BLaER1 treated with 17β-estradiol and CSF1 and Interleukin-3, amounts not matched to agents 10 nM and 100 nM (cell line): ENCODE data around the gene CNTN2.

ENCODE experiments used
- H3K27ac ChIP-seq, 11 experiments: shearing (Covaris generic); formaldehyde crosslinking; 2 replicates each; pipeline ENCODE4 v1.8.1; 2022
- H3K27me3 ChIP-seq, 11 experiments: shearing (Covaris generic); formaldehyde crosslinking; 2 replicates each; pipeline ENCODE4 v1.8.1; 2022
- H3K36me3 ChIP-seq, 11 experiments: shearing (Covaris generic); formaldehyde crosslinking; 2 replicates each; pipeline ENCODE4 v1.8.1; 2022
- H3K4me1 ChIP-seq, 10 experiments: shearing (Covaris generic); formaldehyde crosslinking; 2 replicates each; pipeline ENCODE4 v1.8.1; 2022
- H3K4me2 ChIP-seq, 11 experiments: shearing (Covaris generic); formaldehyde crosslinking; 2 replicates each; pipeline ENCODE4 v1.8.1; 2022
- H3K4me3 ChIP-seq, 10 experiments: shearing (Covaris generic); formaldehyde crosslinking; 2 replicates each; pipeline ENCODE4 v1.8.1; 2022
- H3K9ac ChIP-seq, 11 experiments: shearing (Covaris generic); formaldehyde crosslinking; 2 replicates each; pipeline ENCODE4 v1.8.1; 2022
- H3K9me3 ChIP-seq, 11 experiments: shearing (Covaris generic); formaldehyde crosslinking; replicated peaks in 1 of 11; 2 replicates each; pipeline ENCODE4 v1.8.1; 2022
- H4K20me1 ChIP-seq, 11 experiments: shearing (Covaris generic); formaldehyde crosslinking; 2 replicates each; pipeline ENCODE4 v1.8.1; 2022
- Cebpa-rat ChIP-seq, 11 experiments: shearing (Covaris generic); IDR thresholded peaks; 2 replicates each; pipeline ENCODE4 v1.8.1; 2022

Gene CNTN2

GRCh38 chr1:205062319-205062718 is 19.3 kb downstream of the CNTN2 start:
- no peaks in the 10 kb centered on the region; a peak in 2 of 22 replicates for H4K20me1 ChIP-seq
- no peaks in the 10 kb centered on the region for H3K27me3 ChIP-seq
- H3K9ac ChIP-seq = 0 out of 22 replicates have a peak overlapping the region, but pooled peaks of 1 of the 11 experiments have one; percentile 9
- no peaks in the 10 kb centered on the region for H3K9me3 ChIP-seq
- no peak for TF ChIP-seq Cebpa-rat (IDR thresholded peaks at IDR 0.05)
- H3K4me3 ChIP-seq = no peak overlapping the region
- H3K4me2 ChIP-seq = no peak overlapping the region
- H3K36me3 ChIP-seq = no peaks in the 10 kb centered on the region
- no peak overlapping the region for H3K27ac ChIP-seq
- H3K4me1 ChIP-seq = peaks cover 0 to 11% (median 6%) of the 10 kb centered on the region in 10 experiments; a peak in 12 of 20 replicates

DNA sequence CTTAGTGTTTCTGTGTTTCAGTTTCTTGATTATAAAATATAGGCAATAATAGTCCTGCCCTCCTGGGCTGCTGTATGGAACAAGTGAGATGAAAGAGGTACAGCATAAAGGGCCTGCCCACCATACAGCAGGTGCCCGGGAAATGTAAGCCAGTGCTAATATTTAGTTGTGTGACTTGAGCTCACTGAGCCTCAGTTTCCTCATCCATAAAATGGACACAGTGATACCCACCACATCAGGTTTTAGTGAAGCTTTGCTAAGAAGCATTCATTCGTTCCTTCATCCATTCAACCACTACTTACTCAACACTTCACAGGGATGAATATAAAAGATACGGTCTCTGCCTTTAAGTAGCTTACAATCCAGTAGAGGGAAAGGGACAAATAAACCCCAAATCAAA is 19.9 kb downstream of the CNTN2 start:
- H3K4me1 ChIP-seq = peaks cover 0 to 11% (median 6%) of the 10 kb centered on the region in 10 experiments; a peak in 12 of 20 replicates
- H3K9me3 ChIP-seq = no peaks in the 10 kb centered on the region
- no peak overlapping the region for H3K4me2 ChIP-seq
- no peaks in the 10 kb centered on the region for H3K36me3 ChIP-seq
- H3K27me3 ChIP-seq = no peaks in the 10 kb centered on the region
- H3K4me3 ChIP-seq = no peak overlapping the region
- no peak overlapping the region for H3K27ac ChIP-seq
- H3K9ac ChIP-seq = no peak overlapping the region
- TF ChIP-seq Cebpa-rat (IDR thresholded peaks at IDR 0.05) = no peak
- no peaks in the 10 kb centered on the region; a peak in 2 of 22 replicates for H4K20me1 ChIP-seq

GRCh38 chr1:205064301-205064700 is 21.3 kb downstream of the CNTN2 start:
- Histone ChIP-seq H3K9me3 (no peaks in the 10 kb centered on the region), H3K27ac (no peak overlapping the region), H3K36me3 (no peaks in the 10 kb centered on the region), H3K9ac (no peak overlapping the region), H3K27me3 (no peaks in the 10 kb centered on the region), H4K20me1 (no peaks in the 10 kb centered on the region; a peak in 2 of 22 replicates), H3K4me3 (no peak overlapping the region), H3K4me1 (peaks cover 0 to 11% (median 6%) of the 10 kb centered on the region in 10 experiments; a peak in 12 of 20 replicates), H3K4me2 (no peak overlapping the region)
- TF ChIP-seq Cebpa-rat (IDR thresholded peaks at IDR 0.05) = no peak

- no peaks in the 10 kb centered on the region; a peak in 2 of 22 replicates for H4K20me1 ChIP-seq
- no peaks in the 10 kb centered on the region for H3K9me3 ChIP-seq
- H3K4me2 ChIP-seq = no peak overlapping the region
- no peak overlapping the region for H3K4me3 ChIP-seq
- no peak for TF ChIP-seq Cebpa-rat (IDR thresholded peaks at IDR 0.05)
- no peak overlapping the region for H3K27ac ChIP-seq
- H3K4me1 ChIP-seq = peaks cover 0 to 11% (median 6%) of the 10 kb centered on the region in 10 experiments; a peak in 12 of 20 replicates
- H3K9ac ChIP-seq = no peak overlapping the region
- no peaks in the 10 kb centered on the region for H3K27me3 ChIP-seq
- H3K36me3 ChIP-seq = no peaks in the 10 kb centered on the region
Measured at GRCh38 chr1:205064741-205065316, 21.8 kb downstream of the CNTN2 start.

DNA sequence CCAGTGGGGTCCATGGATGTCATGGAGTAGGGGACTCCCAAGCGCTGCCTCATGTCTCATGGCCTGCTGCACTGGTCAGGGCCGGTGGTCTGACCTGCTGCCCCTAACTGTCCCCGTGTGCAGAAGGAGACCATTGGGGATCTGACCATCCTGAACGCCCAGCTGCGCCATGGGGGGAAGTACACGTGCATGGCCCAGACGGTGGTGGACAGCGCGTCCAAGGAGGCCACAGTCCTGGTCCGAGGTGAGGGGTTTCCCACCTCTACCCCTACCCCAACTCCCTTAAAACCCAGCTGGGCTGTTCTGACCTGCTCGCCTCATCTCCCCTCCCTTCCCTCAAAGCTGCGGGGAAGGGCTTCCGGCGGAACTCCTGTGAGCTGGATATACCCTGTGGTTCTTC is 22.7 kb downstream of the CNTN2 start:
- Histone ChIP-seq H3K4me2 (no peak overlapping the region), H3K27me3 (no peaks in the 10 kb centered on the region), H3K9ac (no peak overlapping the region), H3K4me1 (peaks cover 0 to 11% (median 6%) of the 10 kb centered on the region in 10 experiments; a peak in 12 of 20 replicates), H3K4me3 (no peak overlapping the region), H3K27ac (no peak overlapping the region), H3K36me3 (no peaks in the 10 kb centered on the region), H4K20me1 (no peaks in the 10 kb centered on the region; a peak in 2 of 22 replicates), H3K9me3 (no peaks in the 10 kb centered on the region)
- no peak for TF ChIP-seq Cebpa-rat (IDR thresholded peaks at IDR 0.05)

GRCh38 chr1:205066141-205066818 is 23.3 kb downstream of the CNTN2 start:
- Histone ChIP-seq H4K20me1 (no peaks in the 10 kb centered on the region; a peak in 2 of 22 replicates), H3K9ac (no peak overlapping the region), H3K27ac (no peak overlapping the region), H3K4me3 (no peak overlapping the region), H3K9me3 (no peaks in the 10 kb centered on the region), H3K4me1 (peaks cover 0 to 7% (median 2%) of the 10 kb centered on the region in 10 experiments; a peak in 12 of 20 replicates), H3K36me3 (no peaks in the 10 kb centered on the region), H3K4me2 (no peak overlapping the region), H3K27me3 (no peaks in the 10 kb centered on the region)
- no peak for TF ChIP-seq Cebpa-rat (IDR thresholded peaks at IDR 0.05)

DNA sequence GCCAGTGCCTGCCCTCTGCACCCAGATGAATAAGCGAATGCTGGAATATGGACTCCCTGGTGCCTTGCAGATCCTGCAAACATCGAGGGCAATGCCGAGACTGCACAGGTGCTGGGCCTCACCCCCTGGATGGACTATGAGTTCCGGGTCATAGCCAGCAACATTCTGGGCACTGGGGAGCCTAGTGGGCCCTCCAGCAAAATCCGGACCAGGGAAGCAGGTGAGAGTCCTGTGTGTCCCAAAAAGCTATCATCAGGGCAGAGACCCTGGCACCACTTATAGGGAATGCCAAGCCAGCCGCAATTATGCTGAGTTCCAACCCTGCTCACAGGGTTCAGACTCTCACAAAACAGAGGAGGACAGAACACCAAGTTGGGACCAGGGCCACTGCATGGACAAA is 24.0 kb downstream of the CNTN2 start:
- no peak overlapping the region for H3K4me3 ChIP-seq
- H3K9ac ChIP-seq = no peak overlapping the region
- no peaks in the 10 kb centered on the region for H3K4me1 ChIP-seq
- no peaks in the 10 kb centered on the region for H3K9me3 ChIP-seq
- H3K4me2 ChIP-seq = no peak overlapping the region
- no peak overlapping the region for H3K27ac ChIP-seq
- no peaks in the 10 kb centered on the region; a peak in 2 of 22 replicates for H4K20me1 ChIP-seq
- no peak for TF ChIP-seq Cebpa-rat (IDR thresholded peaks at IDR 0.05)
- no peaks in the 10 kb centered on the region for H3K36me3 ChIP-seq
- no peaks in the 10 kb centered on the region for H3K27me3 ChIP-seq

DNA sequence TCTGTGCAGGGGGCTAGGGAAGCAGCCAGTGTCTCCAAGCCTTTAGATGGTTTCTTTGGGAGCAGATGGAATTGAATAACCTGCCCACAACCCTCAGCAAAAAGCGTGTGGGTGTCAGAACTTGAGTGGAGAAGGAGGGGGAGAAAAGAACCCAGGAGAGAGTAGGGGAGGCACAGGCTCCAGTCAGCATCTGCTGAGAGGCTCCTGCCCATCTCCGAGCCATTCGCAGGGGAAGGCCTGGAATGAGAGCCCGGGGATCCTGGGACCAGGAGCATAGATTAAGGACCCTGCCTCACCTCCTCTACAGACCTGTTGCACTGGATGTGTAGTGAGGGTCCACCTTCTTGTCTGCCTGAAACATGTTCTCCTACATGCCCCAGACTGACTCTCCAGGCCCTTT is 25.0 kb downstream of the CNTN2 start:
- H3K4me3 ChIP-seq = no peak overlapping the region
- H3K4me1 ChIP-seq = no peaks in the 10 kb centered on the region
- H3K36me3 ChIP-seq = no peaks in the 10 kb centered on the region
- no peak overlapping the region for H3K9ac ChIP-seq
- no peaks in the 10 kb centered on the region for H3K27me3 ChIP-seq
- no peak overlapping the region for H3K27ac ChIP-seq
- TF ChIP-seq Cebpa-rat (IDR thresholded peaks at IDR 0.05) = no peak
- no peaks in the 10 kb centered on the region for H3K9me3 ChIP-seq
- H4K20me1 ChIP-seq = peaks cover 0 to 2% (median 0%) of the 10 kb centered on the region in 11 experiments; a peak in 2 of 22 replicates
- no peak overlapping the region for H3K4me2 ChIP-seq

DNA sequence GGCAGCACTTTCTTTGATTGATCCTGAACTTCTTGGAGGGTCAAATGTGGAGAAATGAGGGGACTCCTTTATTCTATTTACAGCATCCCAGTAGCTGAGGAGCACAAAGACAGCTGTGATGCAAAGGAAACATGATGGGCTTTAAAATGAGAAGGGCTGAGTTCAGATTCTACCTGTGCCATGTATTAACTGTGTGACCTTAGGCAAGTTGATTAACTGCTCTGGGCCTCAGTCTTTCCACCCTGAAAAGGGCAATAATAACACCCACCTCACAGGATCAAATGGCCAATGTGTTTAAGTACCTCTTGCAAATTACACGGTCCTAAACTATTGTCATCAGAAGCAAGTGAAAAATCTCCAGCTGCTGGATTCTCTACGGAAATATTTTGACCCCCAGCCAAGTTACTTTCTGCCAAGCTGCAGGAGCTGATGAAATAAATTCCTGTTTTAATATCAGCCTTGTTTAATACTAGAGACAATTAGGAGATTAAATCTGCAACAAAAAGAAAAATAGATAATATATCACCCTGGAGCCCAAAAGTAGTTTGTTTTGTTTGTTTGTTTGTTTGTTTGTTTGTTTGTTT is 25.5 kb downstream of the CNTN2 start:
- Histone ChIP-seq H3K4me2 (no peak overlapping the region), H4K20me1 (peaks cover 0 to 6% (median 0%) of the 10 kb centered on the region in 11 experiments; a peak in 2 of 22 replicates), H3K27me3 (no peaks in the 10 kb centered on the region), H3K36me3 (no peaks in the 10 kb centered on the region), H3K9me3 (no peaks in the 10 kb centered on the region), H3K4me1 (no peaks in the 10 kb centered on the region), H3K27ac (no peak overlapping the region), H3K4me3 (no peak overlapping the region), H3K9ac (no peak overlapping the region)
- TF ChIP-seq Cebpa-rat (IDR thresholded peaks at IDR 0.05) = no peak
